GM18508 (cell line): ENCODE measurements around the gene KCNC1.

Source experiments
- ATAC-seq: cut with Tn5 transposase; IDR thresholded peaks from one replicate; pipeline ENCODE4 v1.9.1; 2021; ENCODE audit warnings: moderate number of reproducible peaks; ENCODE audit not compliant: insufficient read depth, unreplicated experiment

KCNC1 gene

DNA sequence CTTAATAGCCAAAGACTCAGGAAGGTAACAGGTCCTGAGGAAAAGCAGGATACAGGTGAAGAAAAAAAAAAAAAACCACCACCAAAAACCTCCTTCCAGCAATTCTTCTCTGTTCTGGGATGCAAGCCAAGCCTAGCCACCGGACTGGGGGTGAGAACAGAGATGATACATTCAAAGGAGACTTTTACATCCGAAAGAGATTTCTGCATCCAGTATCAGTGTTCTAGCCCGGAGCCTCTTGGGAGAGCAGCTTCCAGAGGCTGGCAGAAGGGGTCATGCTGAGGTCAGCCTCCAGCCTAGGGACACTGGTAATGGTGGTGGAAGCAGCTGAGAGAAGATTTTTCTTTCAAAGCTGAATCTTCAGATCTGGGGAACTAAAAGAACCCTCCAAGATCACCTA, 76.2 kb downstream of the KCNC1 start:
- ATAC-seq = no peak

DNA sequence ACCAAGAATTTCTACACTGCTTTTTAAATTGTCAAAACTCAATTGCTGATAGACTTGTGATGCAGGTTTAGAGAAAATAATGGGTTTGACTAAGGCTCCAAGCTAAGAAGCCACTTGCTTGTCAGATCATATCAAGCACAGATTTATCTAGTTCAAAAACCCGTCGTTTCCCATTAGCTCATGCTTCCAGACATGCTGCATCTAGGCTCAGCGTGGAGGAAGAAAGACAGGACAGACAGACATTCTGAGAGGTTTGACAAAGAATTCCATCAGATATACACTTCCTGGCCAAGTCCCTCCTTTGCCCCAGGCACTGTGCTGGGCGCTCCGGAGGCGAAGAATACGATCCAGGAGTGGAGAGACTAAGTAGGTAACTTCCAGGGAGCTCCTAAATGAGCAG, 76.8 kb downstream of the KCNC1 start:
- no peak for ATAC-seq

DNA sequence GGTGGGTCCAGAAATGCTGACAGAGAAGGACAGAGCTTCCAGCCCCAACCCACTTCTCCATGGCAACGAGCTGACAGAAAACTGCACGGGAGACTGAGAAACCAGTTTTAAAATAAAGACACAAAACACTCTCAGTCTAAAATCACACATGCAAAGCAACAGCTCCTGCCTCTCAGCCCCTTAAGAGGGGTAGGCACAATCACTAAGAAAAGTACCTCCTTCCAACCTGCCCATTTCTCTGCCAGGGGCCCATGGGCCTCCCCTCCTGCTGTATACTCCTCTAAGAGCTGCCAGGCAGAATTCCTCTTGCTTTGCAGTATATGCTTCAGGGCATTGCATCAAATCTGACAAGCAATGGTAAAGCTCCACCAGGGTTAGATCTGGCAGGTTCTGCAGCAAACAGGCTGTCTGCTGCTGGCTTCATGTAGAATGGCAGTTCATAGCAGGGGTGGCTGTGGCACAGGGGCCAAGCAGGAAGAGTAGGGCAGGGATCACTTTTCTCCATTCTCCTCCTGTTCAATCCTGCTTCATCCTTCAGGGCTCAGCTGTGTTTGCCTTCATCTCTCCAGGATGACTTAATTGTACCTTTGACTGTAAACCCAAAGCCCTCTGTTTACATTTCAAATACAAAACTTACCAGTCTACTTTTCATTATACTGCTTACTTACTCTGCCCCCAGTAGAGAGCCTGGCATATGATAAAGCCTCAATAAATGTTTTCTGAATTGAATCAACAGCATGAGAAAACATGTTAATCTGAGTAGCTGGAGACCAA, 77.7 kb downstream of the KCNC1 start:
- no peak for ATAC-seq

DNA sequence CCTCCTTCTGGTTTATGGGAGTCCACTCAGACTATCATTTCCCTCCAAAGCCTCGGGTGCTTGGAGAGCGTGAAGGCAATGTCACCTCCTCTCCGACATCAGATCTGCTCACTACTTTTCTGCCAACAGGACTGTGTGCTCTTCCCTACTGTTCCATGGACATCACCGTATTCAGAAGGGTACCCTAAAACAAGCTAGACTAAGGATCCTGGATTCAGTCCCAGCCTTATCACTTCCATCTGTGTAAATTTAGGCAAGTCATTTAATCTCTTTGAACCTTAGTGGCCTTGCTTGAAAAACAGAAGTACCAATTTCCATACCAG, 78.2 kb downstream of the KCNC1 start:
- no peak for ATAC-seq

DNA sequence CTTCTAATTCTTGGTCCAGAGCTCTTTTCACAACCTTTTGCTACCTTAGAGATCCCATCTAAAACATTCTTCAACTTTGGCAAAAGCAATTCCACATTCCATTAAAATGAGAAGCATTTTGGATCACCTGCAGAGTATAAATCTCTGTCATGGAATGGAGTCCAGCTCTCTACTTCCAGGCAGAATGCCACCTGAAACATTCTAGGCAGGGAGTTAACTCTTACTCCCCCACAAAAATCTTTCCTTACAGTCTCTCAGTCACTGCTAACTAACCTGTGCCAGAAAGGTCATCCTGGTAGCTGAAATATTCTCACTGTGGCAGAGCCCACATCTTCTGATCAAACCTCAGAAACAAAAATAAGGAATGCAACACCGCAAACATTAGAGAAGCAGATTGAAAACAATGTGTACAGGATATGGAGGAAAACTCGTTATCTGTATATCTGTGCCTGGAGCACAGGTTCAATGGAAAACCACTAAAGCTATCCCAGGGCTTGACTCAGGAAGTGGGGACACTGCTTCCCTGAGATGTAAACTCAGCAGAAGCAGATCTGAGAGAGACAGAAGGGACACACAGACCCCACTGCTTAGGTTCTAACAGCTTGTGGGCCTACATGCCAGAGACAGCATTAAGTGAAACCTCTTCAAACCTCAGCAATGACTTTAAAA, 78.9 kb downstream of the KCNC1 start:
- ATAC-seq = no peak

DNA sequence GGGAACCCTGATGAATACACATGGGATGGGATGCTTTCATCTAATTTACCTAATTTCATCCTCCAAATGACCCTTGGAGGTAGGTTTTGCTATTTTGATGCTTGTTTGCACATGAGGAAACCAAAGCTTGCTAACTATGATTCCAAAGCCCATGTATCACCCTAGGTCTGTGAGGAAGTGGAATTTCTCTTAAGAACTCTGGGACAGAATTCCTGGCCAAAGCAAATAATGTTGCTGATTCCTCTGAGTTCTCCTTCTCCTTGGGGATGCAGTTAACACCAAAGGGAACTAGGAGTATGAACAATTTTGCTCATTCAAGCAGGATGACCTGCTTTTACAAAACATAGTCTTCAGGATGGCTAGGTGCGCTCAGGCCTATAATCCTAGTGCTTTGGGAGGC, 80.0 kb downstream of the KCNC1 start:
- ATAC-seq = no peak

DNA sequence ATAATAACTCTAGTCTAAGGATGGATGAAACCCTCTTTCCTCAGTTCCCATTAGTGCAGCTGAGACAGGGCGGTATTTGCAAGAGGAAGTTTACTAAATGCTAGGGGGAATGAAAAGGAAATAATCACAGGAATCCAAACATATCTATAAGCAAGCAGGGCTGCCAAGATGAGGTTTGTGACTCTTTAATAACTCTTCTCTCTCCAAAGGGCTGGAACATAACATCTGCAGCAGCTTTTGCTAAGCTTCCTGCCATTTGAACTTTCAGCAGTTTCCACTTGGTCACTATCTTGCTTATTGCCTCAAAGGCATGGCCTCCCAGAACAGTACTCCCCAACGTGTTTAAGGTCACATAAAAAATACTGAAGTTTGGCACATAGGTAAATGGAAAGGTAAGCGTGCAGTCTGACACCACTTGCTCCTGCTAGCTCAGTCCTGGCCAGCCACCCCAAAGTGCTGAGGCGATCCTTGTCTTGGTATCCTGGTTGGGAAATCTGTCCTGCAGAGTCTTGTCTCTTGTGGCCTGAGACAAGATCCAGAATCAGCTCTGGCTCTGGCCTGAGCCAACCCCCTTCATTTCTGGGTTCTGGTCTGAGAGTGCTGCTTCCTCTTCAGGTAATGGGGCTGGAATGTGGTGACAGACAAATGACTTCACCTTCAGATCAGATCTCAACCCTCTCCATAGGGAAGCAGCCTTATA, 81.8 kb downstream of the KCNC1 start:
- no peak for ATAC-seq

DNA sequence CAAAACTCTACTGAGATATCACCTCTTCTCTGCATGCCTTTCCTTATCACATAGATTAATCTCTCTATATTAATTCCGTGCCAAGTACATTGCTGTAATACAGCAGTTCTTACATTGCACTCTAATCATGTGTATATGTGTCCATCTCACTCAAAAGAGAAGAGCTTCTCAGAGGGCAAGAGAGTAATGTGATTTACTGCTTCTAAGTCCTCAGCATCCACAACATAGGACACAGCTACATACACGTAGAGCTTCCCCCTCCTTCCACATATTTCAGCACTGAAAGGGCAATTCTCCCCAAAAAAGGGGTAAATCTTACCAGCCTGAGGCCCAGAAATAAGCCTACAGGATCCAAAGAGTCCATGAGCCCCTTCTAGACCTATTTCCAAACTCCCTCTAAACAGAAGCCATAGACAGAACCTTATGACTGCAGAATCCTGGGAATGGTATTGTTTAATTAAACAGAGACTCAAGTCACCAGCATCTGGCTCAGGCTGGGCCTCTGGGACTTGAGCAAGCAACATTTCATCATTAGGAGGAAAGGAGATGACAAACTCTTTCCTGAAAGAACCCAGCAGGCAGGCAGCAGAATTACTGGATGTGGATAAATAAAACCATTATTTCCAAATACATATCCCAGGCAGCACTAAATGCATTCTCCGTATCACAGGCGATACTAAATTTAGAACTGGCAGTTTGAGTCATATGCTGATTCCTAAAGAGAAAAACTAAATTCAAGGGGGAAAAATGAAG, 87.2 kb downstream of the KCNC1 start:
- ATAC-seq = no peak

DNA sequence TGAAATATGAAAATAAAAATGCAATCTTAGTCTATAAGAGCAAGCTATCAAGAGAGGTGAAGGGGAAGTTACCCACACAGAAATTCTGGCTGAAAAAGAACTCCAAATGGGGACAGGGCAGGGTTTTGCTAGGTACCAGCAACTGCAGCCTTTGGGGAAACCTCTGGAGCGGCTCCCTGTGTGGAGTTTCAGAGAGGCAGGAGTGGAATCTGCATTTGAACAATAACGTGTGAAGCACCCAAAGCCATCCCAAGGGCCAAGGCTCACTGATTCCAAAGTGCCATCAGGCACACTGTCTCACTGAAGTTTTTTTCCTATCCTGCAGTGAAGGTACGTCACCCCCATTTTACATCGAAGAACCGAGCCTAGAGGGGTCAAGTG, 87.8 kb downstream of the KCNC1 start:
- no peak for ATAC-seq

DNA sequence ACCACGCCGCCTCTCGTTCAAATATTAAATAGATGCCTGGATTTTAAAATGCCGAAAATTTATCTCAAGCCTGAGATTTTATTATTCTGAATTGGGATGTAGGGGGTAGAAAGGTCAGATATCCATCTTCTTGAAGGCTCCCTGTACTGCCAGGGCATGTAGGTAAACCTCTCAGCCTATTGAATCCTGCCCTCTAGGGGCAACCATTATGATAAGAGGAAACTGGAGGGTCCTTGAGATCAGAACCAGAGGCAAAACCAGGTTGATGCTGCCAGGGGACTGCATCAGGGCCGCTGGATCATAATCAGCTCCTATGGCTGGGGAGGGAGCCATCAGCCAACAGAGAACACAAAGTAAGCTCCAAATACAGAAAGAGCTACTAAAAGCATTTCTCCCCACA, 92.4 kb downstream of the KCNC1 start:
- ATAC-seq = no peak

DNA sequence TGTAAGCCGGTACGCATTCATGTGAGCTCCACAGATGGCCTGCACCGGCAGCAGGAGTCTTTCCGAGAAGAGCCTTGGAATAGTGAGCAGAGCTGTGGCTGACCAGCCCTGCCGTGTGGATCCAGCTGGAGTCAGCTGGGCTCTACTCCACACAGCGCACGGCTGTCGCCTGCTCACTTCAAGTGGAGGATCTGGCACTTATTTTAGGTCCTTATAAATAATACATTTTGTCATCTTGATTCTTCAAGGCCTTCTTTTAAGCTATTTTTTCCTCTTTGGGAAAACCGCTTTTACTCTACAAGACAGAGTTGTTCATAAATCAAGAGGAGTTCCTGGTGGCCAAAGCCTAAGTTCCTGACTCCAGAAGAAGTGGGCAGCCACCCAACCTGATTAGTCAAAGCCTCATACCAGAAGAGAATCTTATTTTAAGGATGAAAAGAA, 93.8 kb downstream of the KCNC1 start:
- ATAC-seq = no peak

DNA sequence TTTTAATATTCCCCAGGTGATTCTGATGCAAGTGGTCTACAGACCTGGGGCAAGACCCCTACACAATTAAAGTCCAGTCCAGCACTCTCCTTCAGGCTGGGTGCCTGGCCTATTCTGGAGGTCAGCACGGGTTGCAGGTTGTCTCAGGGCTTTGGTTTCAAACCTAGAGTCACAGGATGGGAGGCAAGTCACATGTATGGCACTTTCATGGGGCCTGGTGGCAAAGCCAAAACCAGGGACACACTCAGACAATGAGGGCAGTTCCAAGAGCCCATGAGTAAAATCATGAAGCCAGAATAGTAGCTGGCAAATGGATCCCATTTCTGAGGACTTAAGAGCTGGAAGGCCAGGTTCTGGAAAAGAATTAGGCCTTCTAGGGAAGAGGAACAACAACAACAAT, 96.6 kb downstream of the KCNC1 start:
- ATAC-seq = no peak

DNA sequence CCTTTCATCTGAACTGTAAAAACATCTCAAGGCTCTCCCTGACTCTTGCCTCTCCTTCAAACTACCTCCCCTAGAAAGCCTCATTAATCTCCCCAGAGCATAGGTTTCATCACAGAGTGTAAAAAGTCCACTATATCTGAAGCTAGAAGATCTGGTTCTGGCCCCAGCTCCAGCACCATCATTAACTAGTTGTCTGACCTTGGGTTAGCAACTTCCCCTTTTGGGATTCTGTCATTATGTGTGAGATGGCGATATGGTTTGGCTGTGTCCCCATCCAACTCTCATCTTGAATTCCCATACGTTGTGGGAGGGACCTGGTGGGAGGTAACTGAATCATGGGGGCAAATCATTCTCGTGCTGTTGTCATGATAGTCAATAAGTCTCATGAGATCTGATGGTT, 97.3 kb downstream of the KCNC1 start:
- no peak for ATAC-seq
